ENCODE measurements around the gene SUN1. TPM values are rescaled to one million over a fixed set of nuclear protein-coding genes. Genes with fewer than 3 reads are reported as not detected.
A peak's percentile ranks its signal among the peaks of the same experiment; 100 is the strongest.
"Not testable (repeated sequence)": the region's sequence is repeated elsewhere in the genome, so short reads cannot be mapped to it uniquely, and the experiment has no call there.

The SUN1 gene
- total and polyA plus RNA-seq, 2 donors (not counting 1 experiment from before 2014, with no cell fraction given), result 198 to 254 TPM

- Histone ChIP-seq H3K9ac (ENCODE audit: low read length) (no peak overlapping the region), H3K27me3 (replicated peaks in 1 of 4; ENCODE audit: control extremely low read depth in 1 of 4, control insufficient read depth in 3 of 4, insufficient read depth in 4 of 4, low read length in 3 of 4) (no peaks in the 10 kb centered on the region), H4K20me1 (ENCODE audit: control insufficient read depth, insufficient read depth, low read length, poor library complexity, severe bottlenecking) (no peaks in the 10 kb centered on the region), H3K79me2 (ENCODE audit: control insufficient read depth, insufficient read depth, low read length) (peaks cover 1% of the 10 kb centered on the region), H3K36me3 (replicated peaks in 1 of 2; ENCODE audit: control extremely low read depth in 1 of 2, control insufficient read depth in 1 of 2, extremely low read depth in 1 of 2, insufficient read depth in 2 of 2, low read length in 1 of 2) (peaks cover 0 to 37% of the 10 kb centered on the region in 2 experiments), H2AFZ (ENCODE audit: insufficient read depth, low read depth, low read length, poor library complexity, severe bottlenecking) (no peak overlapping the region), H3K27ac (ENCODE audit: low read length in 2 of 2) (no peak overlapping the region), H3K4me2 (replicated peaks; ENCODE audit: low read depth, low read length, poor library complexity, severe bottlenecking) (no peak overlapping the region), H3K4me1 (ENCODE audit: control insufficient read depth in 2 of 2, insufficient read depth in 2 of 2, low read length in 2 of 2) (peaks cover 14 to 19% of the 10 kb centered on the region in 2 donors), H3K9me3 (ENCODE audit: control extremely low read depth in 1 of 3, control insufficient read depth in 2 of 3, insufficient read depth in 1 of 3, low read length in 2 of 3) (peaks cover 0 to 7% (median 0%) of the 10 kb centered on the region in 3 donors), H3K4me3 (ENCODE audit: control extremely low read depth in 1 of 5, extremely low read depth in 1 of 5, insufficient read depth in 1 of 5, low read depth in 2 of 5, low read length in 4 of 5) (no peak overlapping the region)
- H3K9me3 Mint-ChIP-seq (ENCODE audit: insufficient read depth), result no peaks in the 10 kb centered on the region
- intact Hi-C loops (cut with micrococcal nuclease), result loop anchor here (2.0 to 5.0 kb wide), 2 partner anchors 40 to 549 kb away; partner anchors contain the start of gene SUN1
- ChIA-PET POLR2A (no interaction called here), CTCF (interaction anchor here (1.6 to 8.7 kb wide), 4 partner anchors 35 to 85 kb away, joined by 4 to 113 read pairs (median 12); no protein-coding TSS in a partner anchor)
- H3K27me3 Mint-ChIP-seq, result no peaks in the 10 kb centered on the region
- H3K4me1 Mint-ChIP-seq, result peaks cover 14% of the 10 kb centered on the region
- peak; percentile 10 for DNase-seq
- no peak overlapping the region for H3K4me3 Mint-ChIP-seq
- over 99% methylated on average over 9 of the region's 14 CpGs for WGBS (ENCODE audit: insufficient coverage)
- no peak for ATAC-seq (ENCODE audit: low read depth)
- H3K27ac Mint-ChIP-seq, result no peak overlapping the region
- no peak for TF ChIP-seq EZH2 (IDR thresholded peaks at IDR 0.05; ENCODE audit: borderline replicate concordance, insufficient read depth, low read depth, low read length, poor library complexity, severe bottlenecking)
- no peak for TF ChIP-seq CTCF (IDR thresholded peaks at IDR 0.05)
These were observed 39.7 kb downstream of the SUN1 start for GRCh38 chr7:871900-872537.

GRCh38 chr7:872685-873084 lies 40.4 kb downstream of the SUN1 start:
- H3K27ac ChIP-seq (ENCODE audit: low read length in 2 of 2); DNase-seq; H3K9me3 Mint-ChIP-seq (ENCODE audit: insufficient read depth); H3K27me3 ChIP-seq (replicated peaks in 1 of 4; ENCODE audit: control extremely low read depth in 1 of 4, control insufficient read depth in 3 of 4, insufficient read depth in 4 of 4, low read length in 3 of 4); H3K4me2 ChIP-seq (replicated peaks; ENCODE audit: low read depth, low read length, poor library complexity, severe bottlenecking); POLR2A ChIA-PET; H3K4me3 Mint-ChIP-seq; H3K27me3 Mint-ChIP-seq; H3K27ac Mint-ChIP-seq; H3K9me3 ChIP-seq (ENCODE audit: control extremely low read depth in 1 of 3, control insufficient read depth in 2 of 3, insufficient read depth in 1 of 3, low read length in 2 of 3); ATAC-seq (ENCODE audit: low read depth); H3K9ac ChIP-seq (ENCODE audit: low read length); H2AFZ ChIP-seq (ENCODE audit: insufficient read depth, low read depth, low read length, poor library complexity, severe bottlenecking); H4K20me1 ChIP-seq (ENCODE audit: control insufficient read depth, insufficient read depth, low read length, poor library complexity, severe bottlenecking); H3K79me2 ChIP-seq (ENCODE audit: control insufficient read depth, insufficient read depth, low read length); H3K4me3 ChIP-seq (ENCODE audit: control extremely low read depth in 1 of 5, extremely low read depth in 1 of 5, insufficient read depth in 1 of 5, low read depth in 2 of 5, low read length in 4 of 5): not testable (repeated sequence)
- 96% methylated on average over 17 of the region's 19 CpGs for WGBS (ENCODE audit: insufficient coverage)
- peaks cover 16% of the 10 kb centered on the region for H3K4me1 Mint-ChIP-seq
- H3K36me3 ChIP-seq (replicated peaks in 1 of 2; ENCODE audit: control extremely low read depth in 1 of 2, control insufficient read depth in 1 of 2, extremely low read depth in 1 of 2, insufficient read depth in 2 of 2, low read length in 1 of 2), result peaks cover 0 to 31% of the 10 kb centered on the region in 2 experiments
- intact Hi-C loops (cut with micrococcal nuclease), result loop anchor here (1.0 to 5.0 kb wide), 3 partner anchors 40 to 550 kb away; partner anchors contain the start of genes DNAAF5 and SUN1
- CTCF ChIA-PET, result interaction anchor here (0.6 to 8.7 kb wide), 13 partner anchors 13 to 551 kb away, joined by 3 to 113 read pairs (median 4); partner anchors contain the start of gene SUN1
- peaks cover 14 to 19% of the 10 kb centered on the region in 2 donors for H3K4me1 ChIP-seq (ENCODE audit: control insufficient read depth in 2 of 2, insufficient read depth in 2 of 2, low read length in 2 of 2)
